Thyroid gland (tissue), 4 donors: ENCODE results near the gene CALM1. TPM values are rescaled to one million over a fixed set of nuclear protein-coding genes. Genes with fewer than 3 reads are reported as not detected.

Experiments
- DNase-seq, 2 donors: peaks; one replicate each; pipeline ENCODE4 v3.0.0-alpha.2; 2019
- H3K27ac ChIP-seq, 3 donors: fragments of 200-600 bp; sonication (generic); 1 replicate in 2 of 3; 2 replicates in 1 of 3; pipeline ENCODE4 v1.5.1; 2016 to 2019; ENCODE audit warnings: mild to moderate bottlenecking in 1 of 3, moderate library complexity in 1 of 3
- H3K27me3 ChIP-seq: fragments of 200-600 bp; sonication (generic); one replicate; pipeline ENCODE4 v1.5.1; 2019
- H3K36me3 ChIP-seq, 2 donors: fragments of 200-600 bp; sonication (generic); one replicate each; pipeline ENCODE4 v1.5.1; 2016 to 2019
- H3K4me1 ChIP-seq, 2 donors: fragments of 200-600 bp; sonication (generic); one replicate each; pipeline ENCODE4 v1.5.1; 2017 to 2019
- H3K4me3 ChIP-seq, 3 donors: fragments of 200-600 bp; sonication (generic); replicated peaks in 1 of 3; 1 replicate in 2 of 3; 2 replicates in 1 of 3; pipeline ENCODE4 v1.5.1; 2016; ENCODE audit warnings: mild to moderate bottlenecking in 1 of 3
- H3K9me3 ChIP-seq: fragments of 200-600 bp; sonication (generic); one replicate; pipeline ENCODE4 v1.5.1; 2017
- CTCF ChIP-seq, 6 experiments: fragments of 200-600 bp in 3 of 6; fragments of 450-650 bp in 3 of 6; sonication (generic) in 3 of 6; IDR thresholded peaks; one replicate each; pipeline ENCODE4 v1.5.1; 2016 to 2019; ENCODE audit warnings: antibody characterized with exemption in 6 of 6, mild to moderate bottlenecking in 2 of 6, inconsistent platforms in 1 of 6, moderate library complexity in 1 of 6
- POLR2A ChIP-seq, 2 donors: fragments of 450-650 bp; IDR thresholded peaks; one replicate each; pipeline ENCODE4 v1.6.1; 2017; ENCODE audit warnings: antibody characterized with exemption in 2 of 2, mild to moderate bottlenecking in 2 of 2, moderate library complexity in 1 of 2
- WGBS, 2 donors: methylation state at CpG; one replicate each; pipeline ENCODE4 v1.1.5; 2017; 5-methylcytosine and 5-hydroxymethylcytosine counted together
- intact Hi-C: fragments of 100-400 bp; cut with DNase I; formaldehyde crosslinking; loops from one replicate; pipeline ENCODE4 v1.15.1; 2023
- total RNA-seq, 4 donors: library from RNA; depleted of rRNA; stranded (reverse); fragments of >200 nt; gene quantifications; one replicate each; pipeline ENCODE4 v1.2.3, GENCODE V29; 2016

The CALM1 gene
- total RNA-seq, 4 donors from 2014 or later = 262 to 355 (median 294) TPM

GRCh38 chr14:90362558-90362896 is 34.3 kb upstream of the CALM1 start:
- TF ChIP-seq POLR2A (IDR thresholded peaks at IDR 0.05) (no peak), CTCF (IDR thresholded peaks at IDR 0.05) (no peak)
- H3K36me3 ChIP-seq = no peaks in the 10 kb centered on the region
- H3K4me3 ChIP-seq = no peak overlapping the region
- WGBS, 2 donors = 88 to 91% methylated on average over 4 of the region's 4 CpGs
- H3K4me1 ChIP-seq = no peaks in the 10 kb centered on the region
- H3K27me3 ChIP-seq = no peaks in the 10 kb centered on the region
- no peak overlapping the region for H3K27ac ChIP-seq
- H3K9me3 ChIP-seq = no peaks in the 10 kb centered on the region
- intact Hi-C loops = no loop called here
- no peak for DNase-seq

- Histone ChIP-seq H3K9me3 (no peaks in the 10 kb centered on the region), H3K36me3 (no peaks in the 10 kb centered on the region), H3K27me3 (no peaks in the 10 kb centered on the region), H3K4me3 (no peak overlapping the region), H3K27ac (no peak overlapping the region), H3K4me1 (no peaks in the 10 kb centered on the region)
- no peak for DNase-seq
- intact Hi-C loops = no loop called here
- 57 to 64% methylated on average over 1 of the region's 1 CpG for WGBS, 2 donors
- no peak for TF ChIP-seq POLR2A (IDR thresholded peaks at IDR 0.05)
- TF ChIP-seq CTCF (IDR thresholded peaks at IDR 0.05) = no peak
These were observed 27.7 kb upstream of the CALM1 start for GRCh38 chr14:90368946-90369721.

GRCh38 chr14:90373887-90374286 is 22.9 kb upstream of the CALM1 start:
- H3K4me1 ChIP-seq = no peaks in the 10 kb centered on the region
- H3K27ac ChIP-seq = no peak overlapping the region
- DNase-seq = no peak
- H3K9me3 ChIP-seq = no peaks in the 10 kb centered on the region
- 73 to 91% methylated on average over 6 of the region's 6 CpGs for WGBS, 2 donors
- no peak for TF ChIP-seq CTCF (IDR thresholded peaks at IDR 0.05)
- TF ChIP-seq POLR2A (IDR thresholded peaks at IDR 0.05) = no peak
- H3K36me3 ChIP-seq = no peaks in the 10 kb centered on the region
- intact Hi-C loops = no loop called here
- no peaks in the 10 kb centered on the region for H3K27me3 ChIP-seq
- H3K4me3 ChIP-seq = no peak overlapping the region

GRCh38 chr14:90374813-90375212 is 22.0 kb upstream of the CALM1 start:
- H3K4me1 ChIP-seq = no peaks in the 10 kb centered on the region
- no peaks in the 10 kb centered on the region for H3K27me3 ChIP-seq
- no peaks in the 10 kb centered on the region for H3K36me3 ChIP-seq
- TF ChIP-seq POLR2A (IDR thresholded peaks at IDR 0.05) (no peak), CTCF (IDR thresholded peaks at IDR 0.05) (no peak)
- DNase-seq = no peak
- intact Hi-C loops = no loop called here
- H3K4me3 ChIP-seq = no peak overlapping the region
- no peak overlapping the region for H3K27ac ChIP-seq
- 85 to 89% methylated on average over 4 of the region's 4 CpGs for WGBS, 2 donors
- no peaks in the 10 kb centered on the region for H3K9me3 ChIP-seq

- H3K27ac ChIP-seq = no peak overlapping the region
- no peak overlapping the region for H3K4me3 ChIP-seq
- no peak for TF ChIP-seq POLR2A (IDR thresholded peaks at IDR 0.05)
- TF ChIP-seq CTCF (IDR thresholded peaks at IDR 0.05) = no peak
- no peaks in the 10 kb centered on the region for H3K9me3 ChIP-seq
- intact Hi-C loops = no loop called here
- DNase-seq = no peak
- WGBS, 2 donors = 81 to 82% methylated on average over 4 of the region's 4 CpGs
- no peaks in the 10 kb centered on the region for H3K4me1 ChIP-seq
- H3K36me3 ChIP-seq = no peaks in the 10 kb centered on the region
- H3K27me3 ChIP-seq = no peaks in the 10 kb centered on the region
These were observed 20.9 kb upstream of the CALM1 start for GRCh38 chr14:90375934-90376333.
